Panc1 (cell line): Measurements from ENCODE around the gene APBB2. TPM values are rescaled to one million over a fixed set of nuclear protein-coding genes. Genes with fewer than 3 reads are reported as not detected.

ENCODE experiments used
- ATAC-seq: fragments of 200-7000 bp; cut with Tn5 transposase; 2 replicates; pipeline ENCODE4 v1.9.1; 2020; ENCODE audit warnings: mild to moderate bottlenecking, moderate library complexity
- BruUV-seq: library from RNA; stranded (reverse); fragments of 400-500 nt; replicated peaks from 2 replicates; lab custom pipeline; 2021; lab: Mats Ljungman, UMichigan
- CTCF ChIA-PET: fragments of 300-600 bp; sonication (Branson Sonifier 250); formaldehyde crosslinking; loops from one replicate; lab custom pipeline; 2022; ENCODE audit warnings: antibody characterized with exemption; lab: Charles Lee
- POLR2A ChIA-PET: fragments of 300-600 bp; sonication (Branson Sonifier 250); formaldehyde crosslinking; loops from one replicate; lab custom pipeline; 2022; ENCODE audit warnings: antibody characterized with exemption; lab: Charles Lee
- DNase-seq: peaks from one replicate; pipeline ENCODE4 v3.0.0-alpha.2; 2010; ENCODE audit warnings: low read depth, low spot score
- H3K27ac ChIP-seq: 2 replicates; pipeline ENCODE4 v1.5.1; 2011; ENCODE audit warnings: mild to moderate bottlenecking, low read length, inconsistent platforms
- H3K27me3 ChIP-seq: fragments of 200-500 bp; sonication (Bioruptor generic); 2 replicates; pipeline ENCODE4 v1.6.0; 2014; ENCODE audit warnings: low read length, inconsistent platforms; ENCODE audit not compliant: control insufficient read depth, insufficient read depth
- H3K36me3 ChIP-seq: fragments of 200-500 bp; sonication (Bioruptor generic); 2 replicates; pipeline ENCODE4 v1.5.1; 2014; ENCODE audit warnings: inconsistent platforms, mild to moderate bottlenecking, low read length, moderate library complexity; ENCODE audit not compliant: control insufficient read depth, insufficient read depth
- H3K4me1 ChIP-seq: 2 replicates; pipeline ENCODE4 v1.5.1; 2011; ENCODE audit warnings: inconsistent platforms, mild to moderate bottlenecking, low read length, moderate library complexity; ENCODE audit not compliant: control insufficient read depth, insufficient read depth
- H3K4me3 ChIP-seq, 2 experiments: 2 replicates each; pipeline ENCODE4 v1.5.1; 2011 to 2012; ENCODE audit warnings: low read depth in 2 of 2, low read length in 2 of 2, mild to moderate bottlenecking in 2 of 2, inconsistent platforms in 1 of 2, moderate library complexity in 1 of 2
- H3K9me3 ChIP-seq: fragments of 200-500 bp; sonication (Bioruptor generic); 2 replicates; pipeline ENCODE4 v1.5.1; 2014; ENCODE audit warnings: low read depth, mild to moderate bottlenecking, inconsistent platforms, low read length, moderate library complexity; ENCODE audit not compliant: control insufficient read depth, insufficient read depth
- POLR2AphosphoS5 ChIP-seq: IDR thresholded peaks from 2 replicates; pipeline ENCODE4 v1.6.1; 2012; ENCODE audit warnings: mild to moderate bottlenecking, low read depth, low read length, moderate library complexity
- REST ChIP-seq, 2 experiments: IDR thresholded peaks; 2 replicates each; pipeline ENCODE4 v1.6.1; 2011 to 2012; ENCODE audit warnings: low read depth in 2 of 2, control low read depth in 1 of 2, low read length in 1 of 2, mild to moderate bottlenecking in 1 of 2, moderate library complexity in 1 of 2; ENCODE audit not compliant: insufficient read depth in 1 of 2
- SIN3A ChIP-seq: IDR thresholded peaks from 2 replicates; pipeline ENCODE4 v1.6.1; 2012; ENCODE audit warnings: low read depth, mild to moderate bottlenecking, low read length, moderate library complexity, borderline replicate concordance; ENCODE audit not compliant: insufficient read depth
- TCF7L2 ChIP-seq: IDR thresholded peaks from 2 replicates; pipeline ENCODE4 v1.6.1; 2011; ENCODE audit warnings: mild to moderate bottlenecking, low read depth, low read length, inconsistent platforms
- in situ Hi-C: cut with HindIII; loops from 2 replicates; pipeline ENCODE4 v1.10.0; 2016; ENCODE audit warnings: low sequenced_read_pairs, low pct_unique_long_range_greater_than_20kb
- intact Hi-C: fragments of 100-400 bp; cut with micrococcal nuclease; formaldehyde crosslinking; loops from one replicate; pipeline ENCODE4 v1.10.0; 2022; ENCODE audit not compliant: unreplicated experiment
- total RNA-seq: library from RNA; stranded (reverse); gene quantifications from one replicate; pipeline ENCODE4 v1.2.1, GENCODE V29; 2021; ENCODE audit not compliant: unreplicated experiment
- TF ChIP-seq, protein P1 (sequence below): fragments of 450-650 bp; IDR thresholded peaks from 2 replicates; pipeline ENCODE4 v1.5.1; 2017; ENCODE audit warnings: mild to moderate bottlenecking

APBB2 gene
- total RNA-seq, 1 experiment from 2014 or later, result 27.1 TPM

DNA sequence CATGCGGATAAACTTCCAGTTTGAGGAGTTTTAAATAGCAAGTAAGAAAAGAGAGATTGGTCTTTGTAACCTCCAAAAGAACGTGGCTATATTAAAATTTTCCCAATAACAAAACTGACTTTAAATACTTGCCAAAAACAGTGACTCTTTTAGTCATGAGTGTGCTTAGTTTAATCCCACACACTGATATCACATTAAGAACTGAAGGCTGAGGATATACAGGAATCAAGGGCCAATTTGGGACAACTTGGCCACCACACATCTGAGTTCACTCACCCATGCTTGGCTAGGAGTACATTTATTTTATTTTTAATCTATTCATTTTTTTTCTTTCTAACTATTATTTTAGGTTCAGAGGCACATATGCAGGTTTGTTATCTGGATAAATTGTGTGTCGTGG, 110.2 kb downstream of the APBB2 start:
- no peak overlapping the region for H3K27ac ChIP-seq
- no peaks in the 10 kb centered on the region; the same call in 1 of the 2 replicates for H3K4me1 ChIP-seq
- in situ Hi-C loops (no loop called here), intact Hi-C loops (no loop called here)
- H3K4me3 ChIP-seq, result no peak overlapping the region
- POLR2A ChIA-PET, result no interaction called here
- ATAC-seq (no peak), DNase-seq (no peak)
- no peaks in the 10 kb centered on the region for H3K9me3 ChIP-seq
- BruUV-seq, result no TSS peak
- TF ChIP-seq SIN3A (no peak), REST (IDR thresholded peaks at IDR 0.05; ENCODE audit: insufficient read depth in 1 of 2, low read depth in 2 of 2, low read length in 1 of 2) (no peak), POLR2AphosphoS5 (no peak), TCF7L2 (no peak)
- TF ChIP-seq, protein P1, sequence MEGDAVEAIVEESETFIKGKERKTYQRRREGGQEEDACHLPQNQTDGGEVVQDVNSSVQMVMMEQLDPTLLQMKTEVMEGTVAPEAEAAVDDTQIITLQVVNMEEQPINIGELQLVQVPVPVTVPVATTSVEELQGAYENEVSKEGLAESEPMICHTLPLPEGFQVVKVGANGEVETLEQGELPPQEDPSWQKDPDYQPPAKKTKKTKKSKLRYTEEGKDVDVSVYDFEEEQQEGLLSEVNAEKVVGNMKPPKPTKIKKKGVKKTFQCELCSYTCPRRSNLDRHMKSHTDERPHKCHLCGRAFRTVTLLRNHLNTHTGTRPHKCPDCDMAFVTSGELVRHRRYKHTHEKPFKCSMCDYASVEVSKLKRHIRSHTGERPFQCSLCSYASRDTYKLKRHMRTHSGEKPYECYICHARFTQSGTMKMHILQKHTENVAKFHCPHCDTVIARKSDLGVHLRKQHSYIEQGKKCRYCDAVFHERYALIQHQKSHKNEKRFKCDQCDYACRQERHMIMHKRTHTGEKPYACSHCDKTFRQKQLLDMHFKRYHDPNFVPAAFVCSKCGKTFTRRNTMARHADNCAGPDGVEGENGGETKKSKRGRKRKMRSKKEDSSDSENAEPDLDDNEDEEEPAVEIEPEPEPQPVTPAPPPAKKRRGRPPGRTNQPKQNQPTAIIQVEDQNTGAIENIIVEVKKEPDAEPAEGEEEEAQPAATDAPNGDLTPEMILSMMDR, result no peak
- H3K36me3 ChIP-seq, result no peaks in the 10 kb centered on the region
- CTCF ChIA-PET, result no interaction called here
- no peaks in the 10 kb centered on the region for H3K27me3 ChIP-seq

DNA sequence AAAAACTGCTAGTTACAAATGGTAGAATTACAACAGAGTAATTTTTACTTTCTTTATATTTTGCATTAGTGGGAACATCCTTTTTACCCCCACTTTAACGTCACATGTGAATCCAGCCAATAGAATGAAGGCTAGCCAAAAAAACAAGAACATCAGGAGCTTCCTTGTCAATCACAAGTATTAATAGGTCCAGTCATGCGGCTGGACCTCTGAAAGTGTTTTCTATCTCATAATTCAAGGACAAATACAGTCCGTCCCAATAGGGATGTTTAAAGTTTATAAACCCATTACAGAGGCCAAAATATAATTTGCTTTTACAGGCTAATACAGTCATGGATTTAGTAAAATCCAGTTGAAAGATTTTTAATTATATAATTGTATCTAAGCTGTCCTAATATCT, 110.7 kb downstream of the APBB2 start:
- H3K4me3 ChIP-seq, result no peak overlapping the region
- no peaks in the 10 kb centered on the region for H3K36me3 ChIP-seq
- POLR2A ChIA-PET, result no interaction called here
- CTCF ChIA-PET, result no interaction called here
- ATAC-seq (no peak), DNase-seq (no peak)
- BruUV-seq, result no TSS peak
- TF ChIP-seq POLR2AphosphoS5 (no peak), SIN3A (no peak), REST (IDR thresholded peaks at IDR 0.05; ENCODE audit: insufficient read depth in 1 of 2, low read depth in 2 of 2, low read length in 1 of 2) (no peak), TCF7L2 (no peak)
- TF ChIP-seq, protein P1, result no peak
- H3K27me3 ChIP-seq, result no peaks in the 10 kb centered on the region
- H3K9me3 ChIP-seq, result no peaks in the 10 kb centered on the region
- in situ Hi-C loops, result no loop called here
- no peaks in the 10 kb centered on the region; the same call in 1 of the 2 replicates for H3K4me1 ChIP-seq
- intact Hi-C loops, result no loop called here
- no peak overlapping the region for H3K27ac ChIP-seq
